NCI-H2227 (cell line): ENCODE results near the gene APOL3.
A peak's percentile ranks its signal among the peaks of the same experiment; 100 is the strongest.
"Not testable (repeated sequence)": the region's sequence is repeated elsewhere in the genome, so short reads cannot be mapped to it uniquely, and the experiment has no call there.

Experiments used
- DNase-seq: peaks from one replicate; lab custom pipeline; 2025; ENCODE audit not compliant: unreplicated experiment; lab: John Stamatoyannopoulos, UW

The APOL3 gene

DNA sequence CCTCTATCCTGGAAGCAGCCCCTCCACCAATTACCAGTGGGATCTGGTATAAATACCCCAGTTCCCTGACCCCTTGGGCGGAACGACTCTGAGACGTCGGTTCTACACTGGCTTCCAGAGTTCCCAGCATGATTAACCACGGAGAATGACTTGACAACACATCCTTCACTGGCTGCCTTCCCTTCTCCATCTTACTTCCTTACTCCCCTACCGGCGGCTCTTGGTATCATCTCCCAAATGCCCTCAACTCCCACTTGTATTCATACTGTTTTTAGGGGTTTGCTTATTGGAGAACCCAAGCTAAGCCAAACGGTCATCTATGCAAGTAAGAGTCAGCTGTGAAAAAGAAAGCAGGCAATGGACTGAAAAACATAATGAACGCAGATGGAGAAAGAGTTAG lies 56.1 kb downstream of the APOL3 start:
- no peak for DNase-seq

GRCh38 chr22:36103891-36104290 lies 56.7 kb downstream of the APOL3 start:
- no peak for DNase-seq

DNA sequence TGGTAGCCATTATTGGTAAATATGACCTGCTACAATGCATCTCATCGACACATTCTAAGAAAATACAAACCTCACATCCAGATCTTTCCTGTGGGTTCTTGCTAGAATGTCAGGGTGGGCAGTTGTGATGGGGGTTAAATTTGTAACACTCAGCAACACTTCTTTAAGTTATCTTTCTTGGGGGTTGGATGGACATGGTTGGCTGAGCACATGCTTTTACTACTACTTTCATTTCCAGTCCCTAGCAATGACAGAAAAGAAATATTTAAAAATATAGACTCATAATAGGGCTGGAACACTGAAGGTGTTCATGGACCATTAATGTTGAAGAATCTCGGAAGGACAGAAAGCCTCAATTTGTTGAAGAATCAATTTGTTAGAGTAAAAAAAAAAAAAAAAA lies 57.6 kb downstream of the APOL3 start:
- DNase-seq: no peak

- DNase-seq: no peak
Observed at GRCh38 chr22:36101756-36102155, 58.8 kb downstream of the APOL3 start.

- not testable (repeated sequence) for DNase-seq
Observed at GRCh38 chr22:36100908-36101307, 59.6 kb downstream of the APOL3 start.

DNA sequence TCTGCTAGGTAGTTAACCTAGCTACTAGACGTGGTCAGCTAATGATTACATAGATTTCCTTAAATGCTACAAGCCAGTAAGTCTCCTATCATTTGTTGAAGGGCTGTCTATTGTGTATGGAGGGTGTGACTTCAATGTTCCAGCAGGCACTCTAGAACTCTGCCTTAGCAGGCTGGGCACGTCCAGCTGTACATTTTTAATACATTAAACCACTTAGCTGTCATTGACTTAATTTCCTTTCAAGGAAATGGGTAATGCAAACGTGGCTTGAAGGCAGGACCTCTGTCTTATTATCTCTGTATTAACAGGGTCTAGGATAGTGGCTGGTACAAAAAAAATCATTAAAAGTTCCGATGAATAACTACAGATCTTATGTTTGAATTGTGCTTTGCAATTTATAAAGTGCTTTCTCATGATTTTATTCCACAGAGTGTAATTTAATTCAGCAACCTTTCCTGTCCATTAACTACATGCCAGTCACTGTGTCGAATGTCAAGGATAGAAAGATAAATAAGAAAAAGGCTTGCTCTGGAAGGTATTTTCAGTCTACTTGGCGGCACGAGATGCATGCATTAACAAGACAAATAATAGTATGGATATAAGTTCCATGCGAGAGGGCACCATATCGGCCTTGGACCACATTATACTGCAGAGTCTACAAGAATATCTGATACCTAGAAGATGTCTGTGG lies 60.3 kb downstream of the APOL3 start:
- DNase-seq: peak; percentile 41

- DNase-seq: not testable (repeated sequence)
Observed at GRCh38 chr22:36099561-36099960, 61.0 kb downstream of the APOL3 start.

GRCh38 chr22:36097880-36098279 lies 62.7 kb downstream of the APOL3 start:
- DNase-seq: no peak

GRCh38 chr22:36090772-36091171 lies 69.8 kb downstream of the APOL3 start:
- DNase-seq: not testable (repeated sequence)
